BLaER1 (cell line): ENCODE measurements around the gene C1QTNF1.

Experiments used
- H3K27ac ChIP-seq: shearing (Covaris generic); formaldehyde crosslinking; 2 replicates; pipeline ENCODE4 v1.8.1; 2022
- H3K27me3 ChIP-seq: shearing (Covaris generic); formaldehyde crosslinking; 2 replicates; pipeline ENCODE4 v1.8.1; 2022
- H3K36me3 ChIP-seq: shearing (Covaris generic); formaldehyde crosslinking; 2 replicates; pipeline ENCODE4 v1.8.1; 2022
- H3K4me1 ChIP-seq: shearing (Covaris generic); formaldehyde crosslinking; 2 replicates; pipeline ENCODE4 v1.8.1; 2022
- H3K4me2 ChIP-seq: shearing (Covaris generic); formaldehyde crosslinking; 2 replicates; pipeline ENCODE4 v1.8.1; 2022
- H3K4me3 ChIP-seq: shearing (Covaris generic); formaldehyde crosslinking; 2 replicates; pipeline ENCODE4 v1.8.1; 2022
- H3K9ac ChIP-seq: shearing (Covaris generic); formaldehyde crosslinking; 2 replicates; pipeline ENCODE4 v1.8.1; 2022
- H3K9me3 ChIP-seq: shearing (Covaris generic); formaldehyde crosslinking; 2 replicates; pipeline ENCODE4 v1.8.1; 2022
- H4K20me1 ChIP-seq: shearing (Covaris generic); formaldehyde crosslinking; 2 replicates; pipeline ENCODE4 v1.8.1; 2022
- Cebpa-rat ChIP-seq: shearing (Covaris generic); IDR thresholded peaks from 2 replicates; pipeline ENCODE4 v1.8.1; 2022

The C1QTNF1 gene

GRCh38 chr17:79053251-79053925 is 29.4 kb downstream of the C1QTNF1 start:
- peaks cover 18% of the 10 kb centered on the region for H3K9me3 ChIP-seq
- H3K27ac ChIP-seq, result no peak overlapping the region
- H3K36me3 ChIP-seq, result no peaks in the 10 kb centered on the region
- H3K4me3 ChIP-seq, result no peak overlapping the region
- H3K9ac ChIP-seq, result no peak overlapping the region
- no peak for TF ChIP-seq Cebpa-rat
- peaks cover 28% of the 10 kb centered on the region for H3K4me1 ChIP-seq
- H3K4me2 ChIP-seq, result no peak overlapping the region
- H3K27me3 ChIP-seq, result no peaks in the 10 kb centered on the region
- H4K20me1 ChIP-seq, result no peaks in the 10 kb centered on the region

GRCh38 chr17:79054200-79054960 is 30.4 kb downstream of the C1QTNF1 start:
- no peak overlapping the region for H3K27ac ChIP-seq
- H4K20me1 ChIP-seq, result no peaks in the 10 kb centered on the region
- H3K4me2 ChIP-seq, result no peak overlapping the region
- H3K9ac ChIP-seq, result no peak overlapping the region
- H3K4me3 ChIP-seq, result no peak overlapping the region
- H3K4me1 ChIP-seq, result peaks cover 21% of the 10 kb centered on the region
- H3K27me3 ChIP-seq, result no peaks in the 10 kb centered on the region
- H3K36me3 ChIP-seq, result no peaks in the 10 kb centered on the region
- H3K9me3 ChIP-seq, result peaks cover 18% of the 10 kb centered on the region
- TF ChIP-seq Cebpa-rat, result no peak

GRCh38 chr17:79055197-79055596 is 31.2 kb downstream of the C1QTNF1 start:
- Histone ChIP-seq H3K4me2 (no peak overlapping the region), H3K9me3 (peaks cover 18% of the 10 kb centered on the region), H3K27ac (no peak overlapping the region), H3K4me1 (peaks cover 15% of the 10 kb centered on the region; the same call in 1 of the 2 replicates), H3K4me3 (no peak overlapping the region), H4K20me1 (no peaks in the 10 kb centered on the region), H3K27me3 (no peaks in the 10 kb centered on the region), H3K9ac (no peak overlapping the region), H3K36me3 (no peaks in the 10 kb centered on the region)
- TF ChIP-seq Cebpa-rat, result no peak

GRCh38 chr17:79057737-79058385 is 33.9 kb downstream of the C1QTNF1 start:
- H3K36me3 ChIP-seq, result no peaks in the 10 kb centered on the region
- H3K9ac ChIP-seq, result no peak overlapping the region
- no peaks in the 10 kb centered on the region for H3K27me3 ChIP-seq
- H3K9me3 ChIP-seq, result peaks cover 18% of the 10 kb centered on the region
- peaks cover 15% of the 10 kb centered on the region; the same call in 1 of the 2 replicates for H3K4me1 ChIP-seq
- no peak overlapping the region for H3K4me2 ChIP-seq
- no peak overlapping the region for H3K4me3 ChIP-seq
- no peaks in the 10 kb centered on the region for H4K20me1 ChIP-seq
- no peak overlapping the region for H3K27ac ChIP-seq
- no peak for TF ChIP-seq Cebpa-rat

- no peak for TF ChIP-seq Cebpa-rat
- no peak overlapping the region for H3K4me3 ChIP-seq
Observed at GRCh38 chr17:79062691-79063090, 38.7 kb downstream of the C1QTNF1 start.

GRCh38 chr17:79064026-79064425 is 40.1 kb downstream of the C1QTNF1 start:
- Histone ChIP-seq H3K9ac (no peak overlapping the region), H3K4me1 (peaks cover 18% of the 10 kb centered on the region), H3K27me3 (no peaks in the 10 kb centered on the region), H3K4me3 (no peak overlapping the region), H4K20me1 (no peaks in the 10 kb centered on the region), H3K27ac (no peak overlapping the region), H3K36me3 (no peaks in the 10 kb centered on the region), H3K9me3 (no peaks in the 10 kb centered on the region), H3K4me2 (peak overlapping the region; percentile 13; the same call in 1 of the 2 replicates)
- no peak for TF ChIP-seq Cebpa-rat

More at GRCh38 chr17:79062691-79063090, 38.7 kb downstream of the C1QTNF1 start:
- no peaks in the 10 kb centered on the region for H3K27me3 ChIP-seq
- H3K9ac ChIP-seq, result no peak overlapping the region
- H3K9me3 ChIP-seq, result no peaks in the 10 kb centered on the region
- H3K27ac ChIP-seq, result no peak overlapping the region
- H4K20me1 ChIP-seq, result no peaks in the 10 kb centered on the region
- no peak overlapping the region for H3K4me2 ChIP-seq
- H3K4me1 ChIP-seq, result peaks cover 24% of the 10 kb centered on the region
- H3K36me3 ChIP-seq, result no peaks in the 10 kb centered on the region

- Histone ChIP-seq H3K9ac (no peak overlapping the region), H3K9me3 (no peaks in the 10 kb centered on the region), H3K36me3 (no peaks in the 10 kb centered on the region), H3K27me3 (no peaks in the 10 kb centered on the region), H3K4me1 (peaks cover 13% of the 10 kb centered on the region), H3K27ac (no peak overlapping the region), H4K20me1 (no peaks in the 10 kb centered on the region), H3K4me2 (no peak overlapping the region), H3K4me3 (no peak overlapping the region)
- no peak for TF ChIP-seq Cebpa-rat
Observed at GRCh38 chr17:79065105-79065670, 41.2 kb downstream of the C1QTNF1 start.

- no peaks in the 10 kb centered on the region for H3K27me3 ChIP-seq
- H4K20me1 ChIP-seq, result no peaks in the 10 kb centered on the region
- peaks cover 13% of the 10 kb centered on the region for H3K4me1 ChIP-seq
- no peak overlapping the region for H3K9ac ChIP-seq
- H3K4me3 ChIP-seq, result no peak overlapping the region
- no peak overlapping the region for H3K4me2 ChIP-seq
- no peaks in the 10 kb centered on the region for H3K9me3 ChIP-seq
- TF ChIP-seq Cebpa-rat, result no peak
- H3K27ac ChIP-seq, result no peak overlapping the region
- H3K36me3 ChIP-seq, result no peaks in the 10 kb centered on the region
Observed at GRCh38 chr17:79066963-79067362, 43.0 kb downstream of the C1QTNF1 start.

- Histone ChIP-seq H3K4me1 (peaks cover 8% of the 10 kb centered on the region), H3K9me3 (no peaks in the 10 kb centered on the region), H4K20me1 (peaks cover 3% of the 10 kb centered on the region; the same call in 1 of the 2 replicates), H3K36me3 (no peaks in the 10 kb centered on the region), H3K9ac (no peak overlapping the region), H3K4me2 (no peak overlapping the region), H3K27ac (no peak overlapping the region), H3K27me3 (no peaks in the 10 kb centered on the region), H3K4me3 (no peak overlapping the region)
- no peak for TF ChIP-seq Cebpa-rat
Observed at GRCh38 chr17:79070266-79070880, 46.4 kb downstream of the C1QTNF1 start.
